Activated naive CD8-positive, alpha-beta T cell treated with anti-CD3 and anti-CD28 coated beads, Interleukin-2, amount 50 U/mL, for 24 hours (primary cell): ENCODE measurements around the gene OR2V1.
"Not testable (repeated sequence)": the region's sequence is repeated elsewhere in the genome, so short reads cannot be mapped to it uniquely, and the experiment has no call there.

Experiments used
- ATAC-seq: fragments of 150-1000 bp; cut with Tn5 transposase; one replicate; pipeline ENCODE4 v1.10.0; 2021
- DNase-seq: peaks from one replicate; pipeline ENCODE4 v3.0.0; 2021
- H3K27ac Mint-ChIP-seq: one replicate; pipeline ENCODE4 v1.8.0; 2021; ENCODE audit warnings: mild to moderate bottlenecking, mixed read lengths
- H3K27me3 Mint-ChIP-seq: one replicate; pipeline ENCODE4 v1.8.0; 2021; ENCODE audit warnings: mixed read lengths
- H3K36me3 Mint-ChIP-seq: one replicate; pipeline ENCODE4 v1.8.0; 2021; ENCODE audit warnings: low read depth, mixed read lengths
- H3K4me1 Mint-ChIP-seq: one replicate; pipeline ENCODE4 v1.8.0; 2021; ENCODE audit warnings: mixed read lengths
- H3K4me3 Mint-ChIP-seq: one replicate; pipeline ENCODE4 v1.8.0; 2021; ENCODE audit warnings: mild to moderate bottlenecking, moderate library complexity, mixed read lengths
- H3K9me3 Mint-ChIP-seq: one replicate; pipeline ENCODE4 v1.8.0; 2021; ENCODE audit warnings: mixed read lengths

OR2V1 gene

GRCh38 chr5:181095162-181095561, 35.8 kb downstream of the OR2V1 start:
- H3K27me3 Mint-ChIP-seq, result peaks cover 30% of the 10 kb centered on the region
- ATAC-seq, H3K4me3 Mint-ChIP-seq, DNase-seq, H3K36me3 Mint-ChIP-seq, H3K27ac Mint-ChIP-seq, H3K4me1 Mint-ChIP-seq, H3K9me3 Mint-ChIP-seq: not testable (repeated sequence)

- H3K27ac Mint-ChIP-seq, result no peak overlapping the region
- H3K4me1 Mint-ChIP-seq, result no peaks in the 10 kb centered on the region
- no peak overlapping the region for H3K4me3 Mint-ChIP-seq
- DNase-seq (no peak), ATAC-seq (no peak)
- no peaks in the 10 kb centered on the region for H3K36me3 Mint-ChIP-seq
- no peaks in the 10 kb centered on the region for H3K9me3 Mint-ChIP-seq
- H3K27me3 Mint-ChIP-seq, result peaks cover 15% of the 10 kb centered on the region
These were observed 38.5 kb downstream of the OR2V1 start for GRCh38 chr5:181092428-181092827.

- no peak for DNase-seq
- H3K27me3 Mint-ChIP-seq, result peaks cover 29% of the 10 kb centered on the region
- no peak for ATAC-seq
- H3K4me1 Mint-ChIP-seq, result no peaks in the 10 kb centered on the region
- no peaks in the 10 kb centered on the region for H3K36me3 Mint-ChIP-seq
- no peaks in the 10 kb centered on the region for H3K9me3 Mint-ChIP-seq
- peak overlapping the region; percentile 4 for H3K4me3 Mint-ChIP-seq
- no peak overlapping the region for H3K27ac Mint-ChIP-seq
These were observed 42.7 kb downstream of the OR2V1 start for GRCh38 chr5:181088289-181088688.

GRCh38 chr5:181087309-181087708, 43.7 kb downstream of the OR2V1 start:
- Mint-ChIP-seq H3K27ac (no peak overlapping the region), H3K4me1 (no peaks in the 10 kb centered on the region), H3K27me3 (peaks cover 33% of the 10 kb centered on the region), H3K36me3 (no peaks in the 10 kb centered on the region), H3K4me3 (no peak overlapping the region), H3K9me3 (no peaks in the 10 kb centered on the region)
- no peak for ATAC-seq
- DNase-seq, result no peak

GRCh38 chr5:181086884-181087205, 44.1 kb downstream of the OR2V1 start:
- Mint-ChIP-seq H3K9me3 (no peaks in the 10 kb centered on the region), H3K4me1 (no peaks in the 10 kb centered on the region), H3K27me3 (peaks cover 36% of the 10 kb centered on the region), H3K4me3 (no peak overlapping the region), H3K36me3 (no peaks in the 10 kb centered on the region), H3K27ac (no peak overlapping the region)
- ATAC-seq (no peak), DNase-seq (no peak)

- no peak for DNase-seq
- Mint-ChIP-seq H3K4me3 (no peak overlapping the region), H3K27me3 (peaks cover 38% of the 10 kb centered on the region)
These were observed 44.7 kb downstream of the OR2V1 start for GRCh38 chr5:181086026-181086883.

GRCh38 chr5:181084621-181085195, 46.3 kb downstream of the OR2V1 start:
- Mint-ChIP-seq H3K4me3 (no peak overlapping the region), H3K9me3 (no peaks in the 10 kb centered on the region), H3K27me3 (peaks cover 50% of the 10 kb centered on the region), H3K27ac (no peak overlapping the region), H3K4me1 (no peaks in the 10 kb centered on the region), H3K36me3 (no peaks in the 10 kb centered on the region)
- ATAC-seq, result no peak
- no peak for DNase-seq

More at GRCh38 chr5:181086026-181086883, 44.7 kb downstream of the OR2V1 start:
- no peak for ATAC-seq
- Mint-ChIP-seq H3K4me1 (no peaks in the 10 kb centered on the region), H3K27ac (no peak overlapping the region), H3K36me3 (no peaks in the 10 kb centered on the region), H3K9me3 (no peaks in the 10 kb centered on the region)

GRCh38 chr5:181081989-181082388, 49.0 kb downstream of the OR2V1 start:
- no peaks in the 10 kb centered on the region for H3K36me3 Mint-ChIP-seq
- no peak for DNase-seq
- H3K27me3 Mint-ChIP-seq, result peaks cover 54% of the 10 kb centered on the region
- ATAC-seq, result no peak
- H3K27ac Mint-ChIP-seq, result no peak overlapping the region
- H3K9me3 Mint-ChIP-seq, result no peaks in the 10 kb centered on the region
- no peaks in the 10 kb centered on the region for H3K4me1 Mint-ChIP-seq
- no peak overlapping the region for H3K4me3 Mint-ChIP-seq

GRCh38 chr5:181076920-181077319, 54.0 kb downstream of the OR2V1 start:
- Mint-ChIP-seq H3K27me3 (peaks cover 36% of the 10 kb centered on the region), H3K4me3 (no peak overlapping the region), H3K9me3 (no peaks in the 10 kb centered on the region), H3K27ac (no peak overlapping the region), H3K4me1 (no peaks in the 10 kb centered on the region), H3K36me3 (peaks cover 2% of the 10 kb centered on the region)
- ATAC-seq (no peak), DNase-seq (no peak)
